PC-3 (cell line): ENCODE measurements around the gene TOPBP1.

Source experiments
- EZH2 ChIP-seq: fragments of 300-600 bp; sonication (generic); IDR thresholded peaks from one replicate; pipeline ENCODE4 v1.6.1; 2017; ENCODE audit warnings: antibody characterized with exemption, mild to moderate bottlenecking, low read length; ENCODE audit not compliant: unreplicated experiment
- EZH2phosphoT487 ChIP-seq: fragments of 300-600 bp; sonication (generic); IDR thresholded peaks from 2 replicates; pipeline ENCODE4 v1.6.1; 2018; ENCODE audit warnings: mild to moderate bottlenecking, antibody characterized with exemption, low read length, borderline replicate concordance
- TF ChIP-seq, protein P1 (sequence below): fragments of 300-600 bp; sonication (generic); conservative IDR thresholded peaks from 2 replicates; pipeline ENCODE4 v1.5.1; 2017; ENCODE audit warnings: antibody characterized with exemption, low read depth, mild to moderate bottlenecking, low read length

DNA sequence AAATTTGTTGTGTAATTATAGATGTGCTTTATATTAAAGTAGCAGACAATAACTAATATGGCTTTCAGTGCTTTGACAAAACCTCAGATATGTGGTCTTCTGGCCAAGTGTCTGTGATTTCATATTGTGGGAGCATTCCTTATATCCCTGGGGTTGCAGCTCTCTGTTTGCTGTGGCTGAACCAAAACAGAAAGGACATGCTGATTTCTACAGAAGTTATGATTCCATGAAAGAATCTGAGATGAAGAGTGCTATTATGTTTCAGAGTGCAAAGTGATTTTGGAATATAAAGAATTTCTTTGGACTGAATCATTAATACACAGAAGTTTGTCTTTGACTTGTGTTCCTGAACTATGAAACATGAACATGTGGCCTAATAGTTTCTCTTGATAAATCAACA, 51.7 kb downstream of the TOPBP1 start:
- TF ChIP-seq, protein P1, sequence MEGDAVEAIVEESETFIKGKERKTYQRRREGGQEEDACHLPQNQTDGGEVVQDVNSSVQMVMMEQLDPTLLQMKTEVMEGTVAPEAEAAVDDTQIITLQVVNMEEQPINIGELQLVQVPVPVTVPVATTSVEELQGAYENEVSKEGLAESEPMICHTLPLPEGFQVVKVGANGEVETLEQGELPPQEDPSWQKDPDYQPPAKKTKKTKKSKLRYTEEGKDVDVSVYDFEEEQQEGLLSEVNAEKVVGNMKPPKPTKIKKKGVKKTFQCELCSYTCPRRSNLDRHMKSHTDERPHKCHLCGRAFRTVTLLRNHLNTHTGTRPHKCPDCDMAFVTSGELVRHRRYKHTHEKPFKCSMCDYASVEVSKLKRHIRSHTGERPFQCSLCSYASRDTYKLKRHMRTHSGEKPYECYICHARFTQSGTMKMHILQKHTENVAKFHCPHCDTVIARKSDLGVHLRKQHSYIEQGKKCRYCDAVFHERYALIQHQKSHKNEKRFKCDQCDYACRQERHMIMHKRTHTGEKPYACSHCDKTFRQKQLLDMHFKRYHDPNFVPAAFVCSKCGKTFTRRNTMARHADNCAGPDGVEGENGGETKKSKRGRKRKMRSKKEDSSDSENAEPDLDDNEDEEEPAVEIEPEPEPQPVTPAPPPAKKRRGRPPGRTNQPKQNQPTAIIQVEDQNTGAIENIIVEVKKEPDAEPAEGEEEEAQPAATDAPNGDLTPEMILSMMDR: no peak
- no peak for TF ChIP-seq EZH2
- no peak for TF ChIP-seq EZH2phosphoT487
